Neural cell (in vitro differentiated cells): ENCODE results near the gene PADI2. TPM values are rescaled to one million over a fixed set of nuclear protein-coding genes. Genes with fewer than 3 reads are reported as not detected.

Experiments used
- H2AFZ ChIP-seq: fragments of 200-600, 300-800 bp; sonication (generic), shearing (Covaris generic); 2 replicates; pipeline ENCODE4 v1.6.0; 2014; ENCODE audit warnings: low read depth, mild to moderate bottlenecking, antibody characterized with exemption, low read length, moderate library complexity
- H3F3A ChIP-seq: fragments of 200-600 bp; shearing (Covaris generic); 2 replicates; pipeline ENCODE4 v1.6.1; 2016; ENCODE audit warnings: mild to moderate bottlenecking, moderate library complexity, mixed read lengths, antibody characterized with exemption, low read length; ENCODE audit not compliant: insufficient read depth, poor library complexity, severe bottlenecking
- H3K27ac ChIP-seq: fragments of 200-600, 300-800 bp; sonication (generic), shearing (Covaris generic); 2 replicates; pipeline ENCODE4 v1.5.1; 2014; ENCODE audit warnings: mild to moderate bottlenecking, low read length, moderate library complexity
- H3K27me3 ChIP-seq: fragments of 300-800, 200-600 bp; sonication (generic), shearing (Covaris generic); 2 replicates; pipeline ENCODE4 v1.6.0; 2014; ENCODE audit warnings: mild to moderate bottlenecking, low read depth, low read length, moderate library complexity; ENCODE audit not compliant: insufficient read depth
- H3K36me3 ChIP-seq: fragments of 300-800, 200-600 bp; sonication (generic), shearing (Covaris generic); 2 replicates; pipeline ENCODE4 v1.5.1; 2014; ENCODE audit warnings: mild to moderate bottlenecking, antibody characterized with exemption, low read length, moderate library complexity; ENCODE audit not compliant: insufficient read depth
- H3K4me2 ChIP-seq: fragments of 300-800, 200-600 bp; sonication (generic), shearing (Covaris generic); 2 replicates; pipeline ENCODE4 v1.6.0; 2014; ENCODE audit warnings: mild to moderate bottlenecking, low read length
- H3K4me3 ChIP-seq: fragments of 300-800, 200-600 bp; sonication (generic), shearing (Covaris generic); 2 replicates; pipeline ENCODE4 v1.5.1; 2014; ENCODE audit warnings: mild to moderate bottlenecking, low read length, moderate library complexity
- H3K79me2 ChIP-seq: fragments of 200-600 bp; shearing (Covaris generic); replicated peaks from 2 replicates; pipeline ENCODE4 v1.6.0; 2014; ENCODE audit warnings: mild to moderate bottlenecking, low read length, moderate library complexity; ENCODE audit not compliant: insufficient read depth
- H3K9ac ChIP-seq: fragments of 300-800, 200-600 bp; sonication (generic), shearing (Covaris generic); 2 replicates; pipeline ENCODE4 v1.6.1; 2016; ENCODE audit warnings: mild to moderate bottlenecking, low read length, mixed read lengths
- H3K9me2 ChIP-seq: fragments of 200-600 bp; shearing (Covaris generic); 2 replicates; pipeline ENCODE4 v1.6.1; 2016; ENCODE audit warnings: mild to moderate bottlenecking, low read length, mixed read lengths; ENCODE audit not compliant: insufficient read depth
- H3K9me3 ChIP-seq: fragments of 200-600, 300-800 bp; sonication (generic), shearing (Covaris generic); 2 replicates; pipeline ENCODE4 v1.6.1; 2016; ENCODE audit warnings: mild to moderate bottlenecking, mixed run types, low read length, moderate library complexity, mixed read lengths
- H4K20me1 ChIP-seq: fragments of 200-600 bp; shearing (Covaris generic); 2 replicates; pipeline ENCODE4 v1.6.1; 2016; ENCODE audit warnings: mild to moderate bottlenecking, mixed run types; ENCODE audit not compliant: insufficient read depth
- EP300 ChIP-seq: fragments of 450-650 bp; conservative IDR thresholded peaks from 2 replicates; pipeline ENCODE4 v1.6.1; 2014; ENCODE audit warnings: antibody characterized with exemption, mild to moderate bottlenecking, moderate library complexity; ENCODE audit not compliant: poor library complexity, severe bottlenecking
- EZH2 ChIP-seq: fragments of 200-600, 300-800 bp; shearing (Covaris generic), sonication (generic); IDR thresholded peaks from 2 replicates; pipeline ENCODE4 v1.6.1; 2014; ENCODE audit warnings: antibody characterized with exemption, low read length, borderline replicate concordance, mild to moderate bottlenecking; ENCODE audit not compliant: insufficient read depth, poor library complexity, severe bottlenecking
- MXI1 ChIP-seq: fragments of 450-650 bp; conservative IDR thresholded peaks from 2 replicates; pipeline ENCODE4 v1.6.1; 2014; ENCODE audit warnings: antibody characterized with exemption, mild to moderate bottlenecking; ENCODE audit not compliant: poor library complexity, severe bottlenecking
- POLR2AphosphoS5 ChIP-seq: IDR thresholded peaks from 2 replicates; pipeline ENCODE4 v1.6.1; 2012
- RAD21 ChIP-seq: fragments of 450-650 bp; conservative IDR thresholded peaks from 2 replicates; pipeline ENCODE4 v1.6.1; 2014; ENCODE audit warnings: antibody characterized with exemption, mild to moderate bottlenecking, moderate library complexity
- SMC3 ChIP-seq: fragments of 450-650 bp; conservative IDR thresholded peaks from 2 replicates; pipeline ENCODE4 v1.6.1; 2014; ENCODE audit warnings: antibody characterized with exemption, mild to moderate bottlenecking, moderate library complexity; ENCODE audit not compliant: poor library complexity
- TAF1 ChIP-seq: IDR thresholded peaks from 2 replicates; pipeline ENCODE4 v1.6.1; 2012; ENCODE audit warnings: low read depth
- polyA plus RNA-seq: library from polyadenylated mRNA; depleted of rRNA; stranded (reverse); fragments of >200 nt; gene quantifications from 2 replicates; pipeline ENCODE4 v1.2.3, GENCODE V29; 2014
- TF ChIP-seq, protein P1 (sequence below): IDR thresholded peaks from 2 replicates; pipeline ENCODE4 v1.6.1; 2012; ENCODE audit warnings: borderline replicate concordance
- TF ChIP-seq, protein P2 (sequence below): fragments of 450-650 bp; IDR thresholded peaks from 2 replicates; pipeline ENCODE4 v1.5.1; 2014; ENCODE audit warnings: antibody characterized with exemption, mild to moderate bottlenecking, moderate library complexity; ENCODE audit not compliant: poor library complexity, severe bottlenecking

Gene PADI2
- polyA plus RNA-seq, 1 donor from 2014 or later: 1.6 TPM

GRCh38 chr1:17130138-17130635 lies 10.9 kb upstream of the PADI2 start:
- Histone ChIP-seq H3K9ac (no peak overlapping the region), H3K9me2 (no peaks in the 10 kb centered on the region), H3K9me3 (no peaks in the 10 kb centered on the region), H3F3A (no peaks in the 10 kb centered on the region), H3K4me2 (no peak overlapping the region), H3K36me3 (no peaks in the 10 kb centered on the region), H3K4me3 (no peak overlapping the region), H4K20me1 (no peaks in the 10 kb centered on the region), H3K27me3 (no peaks in the 10 kb centered on the region), H3K79me2 (no peaks in the 10 kb centered on the region), H3K27ac (no peak overlapping the region), H2AFZ (no peak overlapping the region)
- TF ChIP-seq POLR2AphosphoS5: no peak
- TF ChIP-seq, protein P1, sequence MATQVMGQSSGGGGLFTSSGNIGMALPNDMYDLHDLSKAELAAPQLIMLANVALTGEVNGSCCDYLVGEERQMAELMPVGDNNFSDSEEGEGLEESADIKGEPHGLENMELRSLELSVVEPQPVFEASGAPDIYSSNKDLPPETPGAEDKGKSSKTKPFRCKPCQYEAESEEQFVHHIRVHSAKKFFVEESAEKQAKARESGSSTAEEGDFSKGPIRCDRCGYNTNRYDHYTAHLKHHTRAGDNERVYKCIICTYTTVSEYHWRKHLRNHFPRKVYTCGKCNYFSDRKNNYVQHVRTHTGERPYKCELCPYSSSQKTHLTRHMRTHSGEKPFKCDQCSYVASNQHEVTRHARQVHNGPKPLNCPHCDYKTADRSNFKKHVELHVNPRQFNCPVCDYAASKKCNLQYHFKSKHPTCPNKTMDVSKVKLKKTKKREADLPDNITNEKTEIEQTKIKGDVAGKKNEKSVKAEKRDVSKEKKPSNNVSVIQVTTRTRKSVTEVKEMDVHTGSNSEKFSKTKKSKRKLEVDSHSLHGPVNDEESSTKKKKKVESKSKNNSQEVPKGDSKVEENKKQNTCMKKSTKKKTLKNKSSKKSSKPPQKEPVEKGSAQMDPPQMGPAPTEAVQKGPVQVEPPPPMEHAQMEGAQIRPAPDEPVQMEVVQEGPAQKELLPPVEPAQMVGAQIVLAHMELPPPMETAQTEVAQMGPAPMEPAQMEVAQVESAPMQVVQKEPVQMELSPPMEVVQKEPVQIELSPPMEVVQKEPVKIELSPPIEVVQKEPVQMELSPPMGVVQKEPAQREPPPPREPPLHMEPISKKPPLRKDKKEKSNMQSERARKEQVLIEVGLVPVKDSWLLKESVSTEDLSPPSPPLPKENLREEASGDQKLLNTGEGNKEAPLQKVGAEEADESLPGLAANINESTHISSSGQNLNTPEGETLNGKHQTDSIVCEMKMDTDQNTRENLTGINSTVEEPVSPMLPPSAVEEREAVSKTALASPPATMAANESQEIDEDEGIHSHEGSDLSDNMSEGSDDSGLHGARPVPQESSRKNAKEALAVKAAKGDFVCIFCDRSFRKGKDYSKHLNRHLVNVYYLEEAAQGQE: no peak
- TF ChIP-seq SMC3: no peak
- TF ChIP-seq MXI1: no peak
- TF ChIP-seq, protein P2, sequence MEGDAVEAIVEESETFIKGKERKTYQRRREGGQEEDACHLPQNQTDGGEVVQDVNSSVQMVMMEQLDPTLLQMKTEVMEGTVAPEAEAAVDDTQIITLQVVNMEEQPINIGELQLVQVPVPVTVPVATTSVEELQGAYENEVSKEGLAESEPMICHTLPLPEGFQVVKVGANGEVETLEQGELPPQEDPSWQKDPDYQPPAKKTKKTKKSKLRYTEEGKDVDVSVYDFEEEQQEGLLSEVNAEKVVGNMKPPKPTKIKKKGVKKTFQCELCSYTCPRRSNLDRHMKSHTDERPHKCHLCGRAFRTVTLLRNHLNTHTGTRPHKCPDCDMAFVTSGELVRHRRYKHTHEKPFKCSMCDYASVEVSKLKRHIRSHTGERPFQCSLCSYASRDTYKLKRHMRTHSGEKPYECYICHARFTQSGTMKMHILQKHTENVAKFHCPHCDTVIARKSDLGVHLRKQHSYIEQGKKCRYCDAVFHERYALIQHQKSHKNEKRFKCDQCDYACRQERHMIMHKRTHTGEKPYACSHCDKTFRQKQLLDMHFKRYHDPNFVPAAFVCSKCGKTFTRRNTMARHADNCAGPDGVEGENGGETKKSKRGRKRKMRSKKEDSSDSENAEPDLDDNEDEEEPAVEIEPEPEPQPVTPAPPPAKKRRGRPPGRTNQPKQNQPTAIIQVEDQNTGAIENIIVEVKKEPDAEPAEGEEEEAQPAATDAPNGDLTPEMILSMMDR: no peak
- no peak for TF ChIP-seq EZH2
- no peak for TF ChIP-seq RAD21
- TF ChIP-seq TAF1: no peak
- no peak for TF ChIP-seq EP300

- Histone ChIP-seq H3K36me3 (no peaks in the 10 kb centered on the region), H3K27ac (no peak overlapping the region), H3K79me2 (no peaks in the 10 kb centered on the region), H3K9me2 (no peaks in the 10 kb centered on the region), H2AFZ (no peak overlapping the region), H3K9me3 (no peaks in the 10 kb centered on the region), H3F3A (no peaks in the 10 kb centered on the region), H3K9ac (no peak overlapping the region), H3K27me3 (no peaks in the 10 kb centered on the region), H3K4me2 (no peak overlapping the region), H4K20me1 (no peaks in the 10 kb centered on the region), H3K4me3 (no peak overlapping the region)
- TF ChIP-seq RAD21 (no peak), POLR2AphosphoS5 (no peak), EZH2 (no peak), TAF1 (no peak), MXI1 (no peak), EP300 (no peak), SMC3 (no peak)
- TF ChIP-seq, protein P1: no peak
- TF ChIP-seq, protein P2: no peak
These were observed 9.1 kb upstream of the PADI2 start for GRCh38 chr1:17128361-17128760.
